K562 (cell line): Measurements from ENCODE around the gene PDE11A. TPM values are rescaled to one million over a fixed set of nuclear protein-coding genes. Genes with fewer than 3 reads are reported as not detected.

Experiments used
- BCL6 ChIP-seq: fragments of 250-450 bp; sonication (Bioruptor Pico); IDR thresholded peaks from 2 replicates; pipeline ENCODE4 v1.4.0; 2020
- CREB5 ChIP-seq: fragments of 250-450 bp; sonication (Bioruptor Pico); IDR thresholded peaks from 2 replicates; pipeline ENCODE4 v1.5.0; 2020; ENCODE audit warnings: mild to moderate bottlenecking
- DDX20 ChIP-seq: fragments of 450-650 bp; IDR thresholded peaks from 2 replicates; pipeline ENCODE4 v1.6.1; 2016; ENCODE audit warnings: missing genetic modification characterization, low read depth, mild to moderate bottlenecking, missing compliant biosample characterization, moderate library complexity
- ILK ChIP-seq: fragments of 450-650 bp; IDR thresholded peaks from 2 replicates; pipeline ENCODE4 v1.6.1; 2016; ENCODE audit warnings: missing genetic modification characterization, low read depth, mild to moderate bottlenecking, missing compliant biosample characterization, moderate library complexity, borderline replicate concordance
- IRF2 ChIP-seq: sonication (generic); formaldehyde crosslinking; IDR thresholded peaks from 2 replicates; pipeline ENCODE4 v1.8.1; 2022; ENCODE audit warnings: mild to moderate bottlenecking, missing genetic modification reagents
- MAZ ChIP-seq, 2 experiments: fragments of 450-650 bp in 1 of 2; sonication (generic) in 1 of 2; formaldehyde crosslinking; IDR thresholded peaks in 1 of 2; conservative IDR thresholded peaks in 1 of 2; 2 replicates each; pipeline versions ENCODE4 v1.4.0 to v1.5.0; 2020; ENCODE audit warnings: mild to moderate bottlenecking in 1 of 2, missing genetic modification reagents in 1 of 2
- PML ChIP-seq: IDR thresholded peaks from 2 replicates; pipeline ENCODE4 v1.6.1; 2012; ENCODE audit warnings: low read length, inconsistent platforms
- POLR2AphosphoS2 ChIP-seq: IDR thresholded peaks from 2 replicates; pipeline ENCODE4 v1.6.1; 2012; ENCODE audit warnings: low read length, improper control_type of control experiment
- RBBP5 ChIP-seq: fragments of 200-600 bp; sonication (generic); IDR thresholded peaks from 2 replicates; pipeline ENCODE4 v1.6.1; 2012; ENCODE audit warnings: borderline replicate concordance, mild to moderate bottlenecking, low read length, control low read depth, inconsistent platforms; ENCODE audit not compliant: insufficient read depth, poor library complexity, severe bottlenecking
- RBM15 ChIP-seq: fragments of 200-400 bp; formaldehyde crosslinking; IDR thresholded peaks from 2 replicates; pipeline ENCODE4 v1.6.1; 2018; ENCODE audit warnings: mild to moderate bottlenecking, low read length, moderate library complexity; ENCODE audit not compliant: insufficient read depth
- RBM17 ChIP-seq: fragments of 200-400 bp; formaldehyde crosslinking; IDR thresholded peaks from 2 replicates; pipeline ENCODE4 v1.6.1; 2017; ENCODE audit warnings: low read depth, mild to moderate bottlenecking, low read length, borderline replicate concordance
- RBM25 ChIP-seq: fragments of 200-400 bp; formaldehyde crosslinking; IDR thresholded peaks from 2 replicates; pipeline ENCODE4 v1.6.1; 2018; ENCODE audit warnings: low read length, low read depth, moderate library complexity; ENCODE audit not compliant: severe bottlenecking
- SAFB2 ChIP-seq: fragments of 200-400 bp; formaldehyde crosslinking; IDR thresholded peaks from 2 replicates; pipeline ENCODE4 v1.6.1; 2018; ENCODE audit warnings: borderline replicate concordance, low read length, low read depth, moderate library complexity; ENCODE audit not compliant: severe bottlenecking
- SMAD4 ChIP-seq: fragments of 250-450 bp; sonication (Bioruptor Pico); conservative IDR thresholded peaks from 2 replicates; pipeline ENCODE4 v1.8.0; 2021; ENCODE audit warnings: inconsistent platforms, mild to moderate bottlenecking, moderate library complexity
- SMARCA5 ChIP-seq: fragments of 450-650 bp; IDR thresholded peaks from 2 replicates; pipeline ENCODE4 v1.6.1; 2016
- ZNF507 ChIP-seq: conservative IDR thresholded peaks from 2 replicates; pipeline ENCODE4 v1.6.1; 2017; ENCODE audit warnings: missing genetic modification characterization, missing compliant biosample characterization
- ZNF589 ChIP-seq: fragments of 200-800 bp; sonication (Bioruptor generic); IDR thresholded peaks from 2 replicates; pipeline ENCODE4 v1.6.1; 2016; ENCODE audit warnings: low read depth, missing genetic modification characterization, missing compliant biosample characterization
- ZNF830 ChIP-seq: fragments of 250-450 bp; sonication (Bioruptor Pico); IDR thresholded peaks from 2 replicates; pipeline ENCODE4 v1.5.0; 2021; ENCODE audit warnings: mild to moderate bottlenecking
- polyA plus RNA-seq, 8 experiments: library from polyadenylated mRNA; depleted of rRNA in 4 of 8; stranded (reverse) in 5 of 8; unstranded in 3 of 8; fragments of >200 nt; fragmentation: Nextera tagmentation in 2 of 8; fragmentation: Illumina TruSeq in 1 of 8; extraction: Ambion mirVana in 2 of 8; extraction: Trizol in 1 of 8; gene quantifications; 2 replicates each; pipeline versions ENCODE4 v1.2.1 to v1.2.3, GENCODE V29; 2011 to 2014; ENCODE audit warnings: inconsistent platforms in 1 of 8, missing spikeins in 1 of 8
- total RNA-seq, 7 experiments: library from RNA; depleted of rRNA in 6 of 7; stranded (reverse); fragments of >200 nt in 6 of 7; fragmentation: Illumina TruSeq in 2 of 7; extraction: Trizol in 2 of 7; gene quantifications; 2 replicates each; pipeline versions ENCODE4 v1.2.1 to v1.2.3, GENCODE V29; 2011 to 2021; ENCODE audit warnings: low replicate concordance in 1 of 7
- TF ChIP-seq, protein P1 (sequence below): fragments of 450-650 bp; formaldehyde crosslinking; IDR thresholded peaks from 2 replicates; pipeline ENCODE4 v1.4.0; 2022; ENCODE audit warnings: mild to moderate bottlenecking, moderate library complexity
- TF ChIP-seq, protein P2 (sequence below): IDR thresholded peaks from 3 replicates; pipeline ENCODE4 v1.6.1; 2011; ENCODE audit warnings: borderline replicate concordance, mild to moderate bottlenecking, moderate library complexity; ENCODE audit not compliant: insufficient read length; ENCODE audit errors: extremely low read depth
- TF ChIP-seq, protein P3 (sequence below): fragments of 450-650 bp; formaldehyde crosslinking; IDR thresholded peaks from 2 replicates; pipeline ENCODE4 v1.4.0; 2020; ENCODE audit warnings: mild to moderate bottlenecking, moderate library complexity

PDE11A gene
- total and polyA plus RNA-seq, 9 of the 15 experiments (the other 6 are each of a cell fraction or from before 2014, with no cell fraction given), result 3.2 to 22.1 (median 5.7) TPM

- no peak for TF ChIP-seq CREB5 (CRISPR knock-in tag)
- TF ChIP-seq RBBP5, result no peak
- TF ChIP-seq, protein P1, sequence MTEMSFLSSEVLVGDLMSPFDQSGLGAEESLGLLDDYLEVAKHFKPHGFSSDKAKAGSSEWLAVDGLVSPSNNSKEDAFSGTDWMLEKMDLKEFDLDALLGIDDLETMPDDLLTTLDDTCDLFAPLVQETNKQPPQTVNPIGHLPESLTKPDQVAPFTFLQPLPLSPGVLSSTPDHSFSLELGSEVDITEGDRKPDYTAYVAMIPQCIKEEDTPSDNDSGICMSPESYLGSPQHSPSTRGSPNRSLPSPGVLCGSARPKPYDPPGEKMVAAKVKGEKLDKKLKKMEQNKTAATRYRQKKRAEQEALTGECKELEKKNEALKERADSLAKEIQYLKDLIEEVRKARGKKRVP (CRISPR knock-in tag), result peak; percentile 67
- TF ChIP-seq ZNF589, result peak; percentile 93
- TF ChIP-seq MAZ (CRISPR knock-in tag; conservative IDR thresholded peaks at IDR 0.05 in 1 of 2, IDR thresholded peaks at IDR 0.05 in 1 of 2), result peak; percentile 17 to 56; a peak in 1 of 4 replicates
- no peak for TF ChIP-seq SAFB2
- TF ChIP-seq, protein P2, sequence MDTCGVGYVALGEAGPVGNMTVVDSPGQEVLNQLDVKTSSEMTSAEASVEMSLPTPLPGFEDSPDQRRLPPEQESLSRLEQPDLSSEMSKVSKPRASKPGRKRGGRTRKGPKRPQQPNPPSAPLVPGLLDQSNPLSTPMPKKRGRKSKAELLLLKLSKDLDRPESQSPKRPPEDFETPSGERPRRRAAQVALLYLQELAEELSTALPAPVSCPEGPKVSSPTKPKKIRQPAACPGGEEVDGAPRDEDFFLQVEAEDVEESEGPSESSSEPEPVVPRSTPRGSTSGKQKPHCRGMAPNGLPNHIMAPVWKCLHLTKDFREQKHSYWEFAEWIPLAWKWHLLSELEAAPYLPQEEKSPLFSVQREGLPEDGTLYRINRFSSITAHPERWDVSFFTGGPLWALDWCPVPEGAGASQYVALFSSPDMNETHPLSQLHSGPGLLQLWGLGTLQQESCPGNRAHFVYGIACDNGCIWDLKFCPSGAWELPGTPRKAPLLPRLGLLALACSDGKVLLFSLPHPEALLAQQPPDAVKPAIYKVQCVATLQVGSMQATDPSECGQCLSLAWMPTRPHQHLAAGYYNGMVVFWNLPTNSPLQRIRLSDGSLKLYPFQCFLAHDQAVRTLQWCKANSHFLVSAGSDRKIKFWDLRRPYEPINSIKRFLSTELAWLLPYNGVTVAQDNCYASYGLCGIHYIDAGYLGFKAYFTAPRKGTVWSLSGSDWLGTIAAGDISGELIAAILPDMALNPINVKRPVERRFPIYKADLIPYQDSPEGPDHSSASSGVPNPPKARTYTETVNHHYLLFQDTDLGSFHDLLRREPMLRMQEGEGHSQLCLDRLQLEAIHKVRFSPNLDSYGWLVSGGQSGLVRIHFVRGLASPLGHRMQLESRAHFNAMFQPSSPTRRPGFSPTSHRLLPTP, result no peak
- TF ChIP-seq, protein P3, sequence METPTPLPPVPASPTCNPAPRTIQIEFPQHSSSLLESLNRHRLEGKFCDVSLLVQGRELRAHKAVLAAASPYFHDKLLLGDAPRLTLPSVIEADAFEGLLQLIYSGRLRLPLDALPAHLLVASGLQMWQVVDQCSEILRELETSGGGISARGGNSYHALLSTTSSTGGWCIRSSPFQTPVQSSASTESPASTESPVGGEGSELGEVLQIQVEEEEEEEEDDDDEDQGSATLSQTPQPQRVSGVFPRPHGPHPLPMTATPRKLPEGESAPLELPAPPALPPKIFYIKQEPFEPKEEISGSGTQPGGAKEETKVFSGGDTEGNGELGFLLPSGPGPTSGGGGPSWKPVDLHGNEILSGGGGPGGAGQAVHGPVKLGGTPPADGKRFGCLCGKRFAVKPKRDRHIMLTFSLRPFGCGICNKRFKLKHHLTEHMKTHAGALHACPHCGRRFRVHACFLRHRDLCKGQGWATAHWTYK, result peak; percentile 69; the same call in 1 of the 2 replicates
- no peak for TF ChIP-seq RBM15
- TF ChIP-seq BCL6 (CRISPR knock-in tag), result peak; percentile 63; the same call in 1 of the 2 replicates
- peak; percentile 95 for TF ChIP-seq PML
- peak; percentile 83 for TF ChIP-seq SMAD4 (CRISPR knock-in tag)
- TF ChIP-seq IRF2 (CRISPR knock-in tag), result no peak
- no peak for TF ChIP-seq DDX20
- TF ChIP-seq ZNF507 (tag), result no peak
- TF ChIP-seq POLR2AphosphoS2, result no peak
- no peak for TF ChIP-seq ZNF830
- TF ChIP-seq ILK, result no peak
- no peak for TF ChIP-seq RBM17
- no peak for TF ChIP-seq RBM25
- no peak for TF ChIP-seq SMARCA5
Measured at GRCh38 chr2:177639262-177639914, 433.2 kb downstream of the PDE11A start (continued).
